Right atrium auricular region (tissue), 2 donors: Measurements from ENCODE around the gene TMTC1. TPM values are rescaled to one million over a fixed set of nuclear protein-coding genes. Genes with fewer than 3 reads are reported as not detected.

Experiments
- DNase-seq: peaks from one replicate; pipeline ENCODE4 v3.0.0-alpha.2; 2019; ENCODE audit warnings: low spot score
- H3K27ac ChIP-seq, 2 donors: fragments of 200-600 bp; sonication (generic); 1 replicate in 1 of 2; 2 replicates in 1 of 2; pipeline ENCODE4 v1.5.1; 2016 to 2019
- H3K27me3 ChIP-seq, 2 donors: fragments of 200-600 bp; sonication (generic); one replicate each; pipeline versions ENCODE4 v1.5.1 to v1.6.0; 2017 to 2019
- H3K36me3 ChIP-seq: fragments of 200-600 bp; sonication (generic); one replicate; pipeline ENCODE4 v1.5.1; 2016
- H3K4me1 ChIP-seq, 2 donors: fragments of 200-600 bp; sonication (generic); one replicate each; pipeline versions ENCODE4 v1.5.1 to v1.6.0; 2017 to 2019
- H3K4me3 ChIP-seq, 2 donors: fragments of 200-600 bp; sonication (generic); 1 replicate in 1 of 2; 2 replicates in 1 of 2; pipeline ENCODE4 v1.5.1; 2017 to 2019; ENCODE audit warnings: mild to moderate bottlenecking in 1 of 2, moderate library complexity in 1 of 2
- H3K9me3 ChIP-seq, 2 donors: fragments of 200-600 bp; sonication (generic); one replicate each; pipeline ENCODE4 v1.5.1; 2019
- CTCF ChIP-seq, 2 donors: fragments of 200-600 bp; sonication (generic); IDR thresholded peaks; one replicate each; pipeline ENCODE4 v1.5.1; 2019; ENCODE audit warnings: antibody characterized with exemption in 2 of 2
- total RNA-seq, 2 donors: library from RNA; depleted of rRNA; stranded (reverse); fragments of >200 nt; gene quantifications; one replicate each; pipeline ENCODE4 v1.1.0, GENCODE V29; 2016

Gene TMTC1
- total RNA-seq, 2 donors from 2014 or later, result 60.1 to 60.3 TPM

DNA sequence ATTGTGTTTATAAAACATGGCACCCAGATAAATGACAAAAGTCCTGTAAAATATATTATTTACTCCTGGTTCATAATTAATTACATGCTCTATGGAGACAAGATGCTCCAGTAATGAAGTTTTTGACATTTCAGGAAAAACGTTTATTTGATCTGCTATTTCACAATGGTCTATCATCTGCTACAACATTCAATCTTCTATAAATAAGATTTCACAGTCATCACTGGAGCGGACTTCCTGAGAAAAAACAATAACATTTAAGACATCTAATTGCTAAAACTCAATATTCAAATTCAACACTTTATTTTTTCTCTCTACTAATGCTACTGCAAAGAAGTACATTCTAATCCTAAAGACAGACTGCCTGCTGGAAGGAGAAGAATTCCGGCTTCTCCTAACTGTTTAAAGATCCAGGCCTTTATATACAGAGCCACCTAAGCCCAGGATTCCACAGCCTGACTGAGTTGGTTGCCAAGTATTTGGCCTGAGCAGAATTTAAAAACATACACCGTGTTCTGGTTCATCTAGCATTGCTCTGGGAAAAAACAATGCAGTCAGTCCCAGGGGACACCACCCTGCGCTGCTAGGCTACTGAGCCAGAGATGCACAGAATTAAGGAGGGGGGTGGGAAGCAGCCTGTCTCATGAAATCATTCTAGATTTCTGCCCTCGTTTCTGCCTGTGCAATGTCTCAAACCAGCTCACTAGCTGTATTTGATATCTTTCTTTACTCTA lies 58.0 kb downstream of the TMTC1 start:
- peak; percentile 70 for DNase-seq
- Histone ChIP-seq H3K27ac (peak overlapping the region; percentile 66 to 78), H3K4me3 (no peak overlapping the region), H3K9me3 (no peaks in the 10 kb centered on the region), H3K4me1 (peaks cover 0 to 54% of the 10 kb centered on the region in 2 donors), H3K36me3 (no peaks in the 10 kb centered on the region), H3K27me3 (no peaks in the 10 kb centered on the region)
- TF ChIP-seq CTCF (IDR thresholded peaks at IDR 0.05), result no peak

- Histone ChIP-seq H3K27ac (no peak overlapping the region), H3K4me1 (peaks cover 0 to 36% of the 10 kb centered on the region in 2 donors), H3K9me3 (no peaks in the 10 kb centered on the region), H3K36me3 (no peaks in the 10 kb centered on the region), H3K27me3 (no peaks in the 10 kb centered on the region), H3K4me3 (no peak overlapping the region)
- TF ChIP-seq CTCF (IDR thresholded peaks at IDR 0.05), result no peak
- no peak for DNase-seq
Measured at GRCh38 chr12:29722164-29722563, 61.6 kb downstream of the TMTC1 start.

GRCh38 chr12:29719381-29719780 lies 64.4 kb downstream of the TMTC1 start:
- H3K27ac ChIP-seq, result no peak overlapping the region

GRCh38 chr12:29717540-29718100 lies 66.1 kb downstream of the TMTC1 start:
- no peaks in the 10 kb centered on the region for H3K27me3 ChIP-seq
- no peaks in the 10 kb centered on the region for H3K36me3 ChIP-seq
- no peak for TF ChIP-seq CTCF (IDR thresholded peaks at IDR 0.05)
- peaks cover 0 to 23% of the 10 kb centered on the region in 2 donors for H3K4me1 ChIP-seq
- H3K27ac ChIP-seq, result no peak overlapping the region
- H3K4me3 ChIP-seq, result no peak overlapping the region
- H3K9me3 ChIP-seq, result no peaks in the 10 kb centered on the region
- no peak for DNase-seq

More at GRCh38 chr12:29719381-29719780, 64.4 kb downstream of the TMTC1 start:
- H3K36me3 ChIP-seq, result no peaks in the 10 kb centered on the region
- no peak overlapping the region for H3K4me3 ChIP-seq
- H3K9me3 ChIP-seq, result no peaks in the 10 kb centered on the region
- H3K4me1 ChIP-seq, result peaks cover 0 to 19% of the 10 kb centered on the region in 2 donors
- H3K27me3 ChIP-seq, result no peaks in the 10 kb centered on the region
- no peak for DNase-seq
- no peak for TF ChIP-seq CTCF (IDR thresholded peaks at IDR 0.05)

- Histone ChIP-seq H3K27me3 (no peaks in the 10 kb centered on the region), H3K4me1 (peaks cover 0 to 22% of the 10 kb centered on the region in 2 donors), H3K9me3 (no peaks in the 10 kb centered on the region), H3K4me3 (no peak overlapping the region), H3K36me3 (no peaks in the 10 kb centered on the region), H3K27ac (no peak overlapping the region)
- no peak for DNase-seq
- TF ChIP-seq CTCF (IDR thresholded peaks at IDR 0.05), result no peak
Measured at GRCh38 chr12:29714966-29715365, 68.8 kb downstream of the TMTC1 start.
